HG02870 (cell line): ENCODE results near the gene DYNC1I1.

Source experiments
- ATAC-seq: cut with Tn5 transposase; IDR thresholded peaks from one replicate; pipeline ENCODE4 v1.9.1; 2021; ENCODE audit warnings: mild to moderate bottlenecking, moderate library complexity; ENCODE audit not compliant: unreplicated experiment

DYNC1I1 gene

DNA sequence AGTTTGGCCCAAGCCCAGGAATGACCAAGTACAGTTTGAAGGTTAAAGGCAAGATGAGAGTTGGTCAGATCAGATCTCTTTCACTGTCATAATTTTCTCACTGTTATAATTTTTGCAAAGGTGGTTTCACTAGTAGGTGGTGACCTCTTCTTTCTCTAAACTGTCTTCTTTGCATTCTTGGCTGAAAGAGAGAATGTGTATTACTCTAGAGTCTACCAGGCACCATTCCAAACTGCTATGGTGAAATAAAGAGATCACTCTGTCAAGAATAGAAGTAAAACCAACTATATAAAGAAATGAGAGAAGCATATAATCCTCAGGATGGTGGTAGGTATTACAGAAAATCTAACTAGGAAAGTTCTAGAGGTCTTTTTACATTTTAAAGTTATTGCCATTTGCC is 72.7 kb downstream of the DYNC1I1 start:
- ATAC-seq: no peak

DNA sequence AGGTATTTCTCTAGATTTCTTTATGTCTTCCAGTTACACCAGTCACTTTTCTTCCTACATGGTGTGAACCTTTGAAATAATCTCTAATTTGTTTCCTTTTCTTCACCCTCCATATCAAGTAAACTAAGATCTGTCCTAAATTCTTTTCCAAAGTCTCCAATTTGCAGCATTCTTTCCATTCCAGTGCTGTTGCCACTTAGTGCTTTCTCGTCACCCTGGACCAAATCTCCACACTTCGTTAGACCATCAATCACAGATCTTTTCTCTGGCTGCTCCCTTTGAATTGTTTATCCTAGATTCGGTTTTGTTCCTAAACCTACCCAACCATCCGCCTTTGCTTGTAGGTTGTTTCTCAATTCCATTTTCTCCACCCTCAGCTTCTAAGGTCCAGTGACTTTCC is 74.7 kb downstream of the DYNC1I1 start:
- ATAC-seq: no peak

DNA sequence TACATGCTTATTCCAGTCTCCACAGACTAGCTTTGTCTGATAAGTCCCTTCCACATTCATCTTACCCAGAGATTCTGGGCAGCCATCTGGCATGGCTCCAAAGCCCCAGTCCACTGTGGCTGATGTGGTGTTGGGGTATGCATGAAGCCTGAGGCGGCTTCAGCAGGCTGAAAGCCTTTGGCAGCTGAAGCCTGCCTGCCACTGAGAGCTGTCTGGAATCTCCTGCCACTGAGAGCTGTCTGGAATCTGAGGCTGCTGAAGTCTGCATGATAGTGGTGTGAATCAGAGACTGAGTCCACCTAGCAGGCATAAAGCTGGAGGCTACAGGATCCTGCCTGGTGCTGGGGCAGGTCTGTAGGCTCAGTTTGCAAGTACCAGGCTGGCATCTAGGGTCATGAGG is 87.1 kb downstream of the DYNC1I1 start:
- ATAC-seq: no peak

DNA sequence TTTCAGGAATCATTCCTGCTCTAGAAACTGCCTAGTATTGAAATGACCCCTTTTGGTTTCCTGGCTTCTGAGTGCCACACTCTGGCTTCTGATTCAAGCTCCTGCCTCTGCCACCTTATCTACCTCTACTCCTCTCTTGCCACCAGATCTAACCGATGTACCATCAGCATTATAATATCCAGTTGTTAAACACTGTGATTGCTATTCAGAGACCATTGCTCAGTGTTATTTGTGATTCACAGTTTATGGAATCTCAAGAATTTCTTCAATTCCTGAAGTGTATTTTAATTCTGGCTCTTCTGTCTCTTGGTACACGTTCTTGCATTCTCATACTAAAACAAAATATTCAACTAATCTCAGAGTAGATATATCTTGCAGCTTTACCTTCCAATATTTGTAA is 88.7 kb downstream of the DYNC1I1 start:
- ATAC-seq: no peak

DNA sequence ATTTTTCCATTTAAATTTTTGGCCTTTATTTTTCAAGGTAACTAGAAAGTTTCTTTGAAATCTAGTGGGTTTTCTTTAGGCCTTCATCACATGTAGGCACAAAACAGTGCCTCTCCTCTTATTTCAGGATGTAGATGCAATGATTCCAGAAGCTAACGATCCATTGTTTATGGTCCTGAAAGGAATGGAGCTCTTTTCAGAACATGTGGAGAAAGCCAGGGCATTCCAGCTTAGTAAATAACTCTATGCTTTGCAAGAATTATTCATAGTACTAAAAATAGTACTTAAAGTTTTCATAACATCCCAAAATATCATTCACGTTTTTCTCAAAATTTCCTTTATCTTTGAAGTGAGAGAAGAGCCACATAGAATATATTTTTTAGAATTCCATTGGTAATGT is 91.3 kb downstream of the DYNC1I1 start:
- no peak for ATAC-seq

DNA sequence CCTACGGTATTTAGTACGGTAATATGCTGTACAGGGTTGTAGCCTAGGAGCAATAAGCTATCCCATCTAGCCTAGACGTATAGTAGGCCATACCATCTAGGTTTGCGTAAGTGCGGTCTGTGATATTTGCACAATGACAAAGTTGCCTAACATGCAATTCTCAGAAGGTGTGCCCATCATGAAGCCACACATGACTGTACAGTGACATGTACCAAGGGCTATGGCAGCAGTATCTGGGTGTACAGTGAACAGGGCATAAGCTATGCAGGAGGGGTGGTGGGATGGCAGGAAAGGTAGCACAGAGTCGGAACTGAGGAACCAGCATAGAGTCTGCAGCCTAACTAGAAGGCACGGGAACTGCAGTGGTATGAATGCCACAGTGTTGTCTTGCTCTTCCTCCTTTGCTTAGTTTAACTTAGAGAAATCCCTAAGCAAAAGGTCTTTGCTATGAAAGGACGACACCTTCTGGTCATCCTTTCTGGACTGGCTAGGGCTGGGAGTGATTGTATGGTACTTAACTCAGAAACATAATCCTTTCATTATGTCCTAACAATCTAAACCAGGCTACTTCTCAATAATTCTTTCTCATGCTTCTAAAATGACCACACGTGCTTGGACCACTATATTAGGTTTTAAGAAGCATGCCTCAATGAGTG is 93.5 kb downstream of the DYNC1I1 start:
- ATAC-seq: no peak

DNA sequence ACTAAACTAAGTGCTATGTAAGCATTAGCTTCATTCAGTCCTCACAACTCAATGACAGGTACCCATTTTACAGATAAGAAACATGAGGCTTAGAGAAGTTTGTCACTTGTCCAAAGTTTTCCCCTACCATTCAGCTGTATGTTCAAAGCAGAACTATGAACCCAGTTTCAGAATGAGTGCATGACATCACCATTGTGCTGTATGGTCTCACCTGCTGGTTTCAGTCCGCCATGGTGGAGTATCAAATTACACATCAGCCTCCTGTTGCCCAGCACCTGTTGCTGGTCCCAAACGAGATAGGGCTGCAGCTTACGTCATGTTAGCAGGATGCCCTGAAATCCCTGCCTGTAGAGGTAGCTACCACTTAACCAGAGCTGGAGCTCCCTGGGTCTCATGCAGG is 95.0 kb downstream of the DYNC1I1 start:
- peak; percentile 96 for ATAC-seq

DNA sequence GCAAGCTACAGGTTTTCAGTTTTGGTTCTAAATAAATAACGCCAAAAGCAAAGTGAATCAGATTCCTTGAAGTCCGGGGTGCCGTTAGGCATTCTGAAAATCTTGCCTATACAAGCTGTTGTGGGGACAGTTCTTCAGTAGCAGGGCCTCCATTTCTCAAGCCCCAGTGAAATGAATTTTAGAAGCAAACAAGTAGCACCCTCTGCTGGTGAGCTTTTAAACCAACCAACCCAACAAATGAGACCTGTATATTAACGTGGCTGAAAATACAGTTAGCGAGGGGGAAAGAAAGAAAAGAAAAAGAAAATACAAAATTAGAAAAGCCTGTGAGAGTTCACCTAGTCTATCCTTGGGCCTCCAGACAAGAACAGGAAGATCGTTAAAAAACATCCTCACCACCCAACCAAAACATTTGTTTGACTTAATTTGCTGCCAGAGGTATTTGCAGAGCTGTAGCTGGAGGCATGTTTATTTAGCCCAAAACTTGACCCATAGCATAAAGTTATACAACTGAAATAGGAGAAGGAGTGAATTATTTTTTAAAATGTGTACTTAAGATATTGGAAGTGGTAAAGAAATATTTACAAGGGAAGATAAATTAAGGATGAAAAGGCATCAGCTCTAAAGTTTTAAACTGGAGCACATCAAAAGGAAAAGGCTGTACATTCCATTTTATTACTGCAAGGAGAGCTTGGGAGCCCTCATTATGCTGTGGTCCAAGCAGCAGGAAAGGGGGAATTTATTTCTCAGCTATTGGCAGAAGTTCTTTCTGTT is 98.9 kb downstream of the DYNC1I1 start:
- ATAC-seq: no peak

DNA sequence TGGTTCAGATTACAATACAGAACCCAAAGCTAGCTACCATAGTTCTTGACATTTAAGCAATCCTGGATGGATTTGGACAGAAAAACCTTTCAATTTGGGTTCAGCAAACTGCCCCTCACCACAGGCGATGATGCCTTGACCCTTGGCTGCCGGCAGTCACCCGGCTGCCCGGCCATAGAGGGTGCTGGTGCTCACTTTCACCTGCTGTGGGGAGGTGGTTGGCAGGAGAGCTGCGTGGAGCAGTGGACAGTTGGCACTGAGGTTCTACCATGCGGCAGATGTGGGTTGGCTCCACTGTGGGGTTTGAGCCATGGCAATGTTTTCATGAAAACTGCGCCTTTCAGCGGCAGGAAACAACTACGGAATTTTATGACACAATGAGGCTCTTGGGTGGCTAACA is 99.5 kb downstream of the DYNC1I1 start:
- no peak for ATAC-seq

DNA sequence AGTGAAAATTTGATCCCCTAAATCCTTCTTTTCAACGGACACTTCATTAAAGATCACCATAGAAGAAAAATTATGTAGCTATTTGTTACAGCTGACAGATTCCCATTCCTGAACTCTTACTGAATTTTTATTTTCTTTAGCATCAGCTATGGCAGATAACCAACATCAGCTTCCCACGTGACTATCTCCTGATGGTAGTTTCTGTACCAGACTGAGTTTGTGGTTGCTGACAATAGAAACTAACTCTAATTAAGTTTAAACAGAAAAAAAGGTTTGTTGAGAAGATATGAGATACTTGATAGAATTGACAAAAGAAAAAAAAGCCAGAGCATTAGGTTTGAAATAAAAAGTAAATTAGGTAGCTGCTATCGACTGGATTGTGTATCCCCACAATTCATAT is 101.8 kb downstream of the DYNC1I1 start:
- no peak for ATAC-seq

DNA sequence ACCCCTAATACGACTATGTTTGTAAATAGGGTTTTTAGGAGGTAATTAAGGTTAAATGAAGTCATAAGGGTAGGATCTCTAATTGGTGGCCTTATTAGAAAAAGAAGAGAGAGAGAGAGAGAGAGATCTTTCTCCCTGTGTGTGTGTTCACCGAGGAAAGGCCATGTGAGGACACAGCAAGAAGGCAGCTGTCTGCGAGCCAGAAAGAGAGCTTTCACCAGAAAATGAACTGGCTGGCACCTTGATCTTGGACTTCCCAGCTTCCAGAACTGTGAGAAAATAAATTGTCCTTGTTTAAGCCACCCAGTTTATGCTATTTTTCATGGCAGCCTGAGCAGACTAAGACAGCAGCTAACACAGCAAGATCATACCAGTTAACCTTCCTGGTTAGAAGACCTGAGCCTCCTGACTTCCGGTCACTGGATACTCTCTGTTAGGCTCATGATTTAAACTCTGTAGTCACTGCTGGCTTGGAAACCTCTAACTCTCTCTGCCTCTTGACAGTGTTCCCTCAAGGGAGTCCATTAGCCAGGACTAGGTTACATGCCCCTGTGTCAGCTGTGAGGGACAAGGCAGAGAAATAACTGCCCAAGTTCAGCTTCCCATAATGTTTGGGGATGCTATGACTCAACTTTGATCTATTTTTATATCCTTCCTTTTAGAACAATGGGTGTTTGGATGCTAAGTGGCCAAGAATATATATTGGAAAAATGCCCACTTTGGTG is 102.3 kb downstream of the DYNC1I1 start:
- ATAC-seq: no peak

DNA sequence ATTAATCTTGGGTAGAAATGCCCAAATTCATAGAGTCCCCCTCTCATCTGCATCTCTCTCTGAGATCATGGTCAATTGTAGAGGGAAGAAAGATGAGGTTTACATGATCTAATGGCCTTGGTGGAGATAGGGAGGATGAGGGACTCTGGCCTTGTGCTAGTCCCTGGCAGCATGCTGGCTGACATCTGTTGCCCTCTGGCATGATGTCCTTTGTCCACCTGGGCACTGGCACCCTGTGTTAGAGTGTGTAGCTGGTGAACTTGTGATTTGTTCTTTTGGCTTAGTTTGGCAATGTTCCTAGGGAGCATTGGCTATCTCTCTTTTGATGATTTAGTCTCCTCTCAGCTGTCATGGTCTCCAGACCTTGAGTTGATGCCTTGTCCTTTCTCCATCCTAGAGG is 103.2 kb downstream of the DYNC1I1 start:
- no peak for ATAC-seq

DNA sequence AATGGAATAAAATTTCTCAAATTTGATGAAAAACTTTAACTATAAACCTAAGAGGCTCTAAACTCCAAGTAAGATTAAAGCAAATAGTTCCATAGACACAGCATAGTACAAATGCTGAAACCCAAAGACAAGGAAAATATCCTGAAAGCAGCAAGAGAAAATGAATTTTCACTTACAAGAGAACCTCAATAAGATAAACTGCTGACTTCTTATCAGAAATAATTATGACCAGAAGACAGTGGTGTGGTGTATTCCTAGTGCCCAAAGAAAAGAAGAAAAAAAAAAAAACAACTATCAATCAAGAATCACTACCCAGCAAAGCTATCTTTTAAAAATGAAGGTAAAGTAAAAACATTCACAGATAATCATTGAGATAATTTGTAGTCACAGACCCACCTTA is 106.3 kb downstream of the DYNC1I1 start:
- ATAC-seq: no peak

DNA sequence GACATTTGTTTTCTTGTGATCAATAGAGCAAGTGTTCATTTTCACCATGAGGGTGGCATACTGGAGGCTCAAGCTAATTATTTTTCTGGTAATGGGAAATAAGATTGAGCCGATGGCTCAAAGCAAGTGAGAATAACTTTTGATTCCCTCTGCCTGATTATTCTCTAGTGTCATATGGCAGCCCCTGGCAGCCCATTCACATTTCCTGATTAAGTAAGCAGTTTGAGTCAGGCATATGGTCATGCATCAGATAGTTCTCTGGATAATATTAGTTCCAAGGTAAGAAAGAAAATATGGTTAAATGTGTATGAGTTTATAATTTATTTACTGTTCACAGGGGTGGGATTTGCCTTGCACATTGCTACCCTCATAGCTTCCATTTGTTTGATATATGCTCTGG is 109.2 kb downstream of the DYNC1I1 start:
- ATAC-seq: no peak

DNA sequence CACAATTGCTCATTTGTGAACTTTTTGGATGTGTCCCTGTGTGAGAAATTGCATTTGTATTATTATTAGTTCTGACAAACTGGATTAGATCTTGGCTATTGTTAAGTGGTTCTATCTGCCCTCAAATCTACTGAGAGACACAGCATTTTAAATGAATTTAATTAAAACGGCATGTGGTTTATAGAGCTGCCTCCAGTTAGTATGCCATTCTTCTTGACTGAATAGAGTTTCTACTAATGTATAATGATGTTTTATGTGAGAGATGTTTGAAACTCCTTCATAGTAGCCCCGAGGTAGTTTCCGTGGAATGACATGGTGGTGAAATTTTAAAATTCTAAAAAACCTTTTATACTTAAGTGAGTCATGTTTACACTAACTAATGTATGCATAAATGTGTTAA is 110.9 kb downstream of the DYNC1I1 start:
- ATAC-seq: no peak

DNA sequence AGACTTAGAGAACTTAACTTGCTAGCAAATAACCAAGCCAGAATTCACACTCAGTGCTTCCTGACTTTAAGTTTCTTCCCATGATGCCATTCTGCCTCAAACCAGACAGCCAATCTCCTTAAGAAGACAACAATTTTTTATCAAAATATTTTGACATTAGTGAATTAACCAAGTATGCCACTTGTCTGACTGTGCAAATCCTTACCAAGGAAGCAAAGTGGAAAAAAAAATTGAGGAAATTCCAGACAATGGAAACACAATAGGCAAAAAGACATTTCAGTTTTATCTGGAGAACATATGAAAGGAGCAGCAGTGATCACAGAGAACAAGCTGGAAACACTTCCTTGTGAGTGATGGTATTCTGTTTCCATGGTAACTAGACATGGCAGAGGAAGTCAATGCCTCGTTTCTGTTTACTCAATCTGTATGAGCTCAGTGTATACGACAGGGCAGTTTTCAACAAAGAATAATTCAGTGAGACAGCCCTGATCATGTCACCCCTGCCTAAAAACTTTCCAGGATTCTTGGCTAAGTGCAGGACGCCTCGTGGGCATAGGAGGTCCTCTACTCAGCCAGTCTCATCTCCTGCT is 114.2 kb downstream of the DYNC1I1 start:
- ATAC-seq: no peak

DNA sequence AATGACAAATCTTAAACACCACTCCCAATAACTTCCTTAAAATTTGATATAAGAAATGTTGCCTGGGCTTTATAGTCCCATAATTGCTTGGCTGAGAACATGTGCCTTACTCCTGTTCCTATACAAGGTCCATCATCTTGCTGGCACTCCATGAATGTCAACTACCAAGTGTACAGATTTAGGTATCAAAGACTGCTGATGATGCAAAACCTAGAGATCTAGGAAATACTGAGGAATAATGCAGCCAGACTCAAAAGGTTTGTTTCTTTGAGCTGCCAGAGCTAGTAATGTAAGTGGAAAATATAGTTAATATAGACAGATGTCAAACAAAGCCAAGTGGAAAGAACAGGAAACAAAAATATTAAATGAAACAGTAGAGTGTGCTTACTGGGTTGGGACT is 121.1 kb downstream of the DYNC1I1 start:
- ATAC-seq: no peak

DNA sequence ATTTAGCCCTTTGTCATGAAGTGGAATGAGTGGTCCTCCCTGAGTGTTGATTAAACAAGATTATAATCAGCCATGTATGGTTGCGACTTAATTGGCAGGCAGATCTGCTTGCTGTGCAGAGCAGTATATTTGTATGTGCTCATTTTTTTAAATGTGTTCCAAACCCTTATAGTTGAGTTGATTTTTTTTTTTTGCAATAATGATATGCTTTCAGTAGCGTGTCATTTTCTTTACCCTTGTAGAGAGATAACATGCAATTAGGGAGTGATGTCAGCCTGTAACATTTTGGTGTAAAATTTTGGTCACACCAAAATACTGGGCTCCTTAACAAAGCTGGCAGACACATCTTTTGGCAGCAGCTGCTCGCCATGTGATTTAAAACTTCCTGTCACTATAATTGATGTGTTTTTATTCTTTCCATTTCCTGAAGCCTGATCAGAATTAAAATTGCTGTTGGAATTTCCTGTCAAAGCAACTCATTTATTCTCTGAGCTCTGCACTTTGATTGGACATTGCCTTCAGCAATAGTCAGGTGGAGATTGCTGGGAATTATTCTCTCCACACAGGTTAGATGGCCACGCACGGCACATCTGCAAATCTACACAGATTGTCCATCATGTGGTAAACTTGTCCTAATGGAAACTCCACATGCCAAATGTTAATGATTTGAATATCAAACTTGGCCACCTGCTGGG is 125.3 kb downstream of the DYNC1I1 start:
- no peak for ATAC-seq

DNA sequence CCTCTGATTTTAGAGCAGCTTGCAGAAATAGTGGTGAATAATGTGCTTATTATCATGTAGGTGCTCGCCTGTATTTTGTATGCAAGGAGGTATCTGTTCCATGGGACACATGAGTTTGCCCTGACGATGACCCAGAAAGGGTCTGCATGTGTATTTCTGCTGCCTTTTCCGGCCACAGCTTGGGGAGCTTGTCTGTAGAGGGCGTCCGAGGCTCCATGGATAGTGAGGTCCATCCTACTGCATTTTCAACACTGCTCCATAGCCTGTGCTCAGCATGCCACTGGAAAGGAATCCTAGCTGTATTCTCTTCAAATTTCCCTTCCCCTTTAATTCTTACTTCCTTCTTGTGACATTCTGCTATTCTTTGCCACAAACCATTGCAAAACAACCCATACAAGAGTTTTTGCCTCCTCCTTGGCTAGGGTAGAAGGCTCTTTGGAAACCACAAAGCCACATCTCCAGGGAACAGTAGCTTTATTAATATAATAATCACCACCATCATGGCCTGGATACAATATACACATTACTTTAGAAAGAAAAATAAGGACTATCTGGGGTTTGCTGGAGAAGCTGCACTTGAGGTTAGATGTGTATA is 127.7 kb downstream of the DYNC1I1 start:
- ATAC-seq: no peak

DNA sequence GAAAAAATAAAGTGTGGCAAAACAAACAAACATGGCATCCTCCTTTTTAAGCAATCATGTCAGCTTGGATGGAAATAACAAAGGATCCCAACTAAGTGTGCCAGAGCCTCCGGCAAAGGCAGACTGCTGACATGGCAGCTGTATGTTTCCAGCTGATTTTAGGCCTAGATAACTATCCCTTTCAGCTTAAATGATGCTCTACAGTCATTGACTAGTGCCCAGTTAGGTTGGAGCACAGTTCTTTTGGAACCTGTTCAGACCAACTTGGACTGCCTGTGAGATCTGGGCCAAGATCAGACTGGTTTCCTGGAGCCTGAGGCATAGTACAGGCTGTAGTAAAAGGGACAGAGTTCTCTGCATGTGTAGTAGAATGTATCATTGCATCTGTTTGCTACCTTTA is 128.7 kb downstream of the DYNC1I1 start:
- no peak for ATAC-seq

DNA sequence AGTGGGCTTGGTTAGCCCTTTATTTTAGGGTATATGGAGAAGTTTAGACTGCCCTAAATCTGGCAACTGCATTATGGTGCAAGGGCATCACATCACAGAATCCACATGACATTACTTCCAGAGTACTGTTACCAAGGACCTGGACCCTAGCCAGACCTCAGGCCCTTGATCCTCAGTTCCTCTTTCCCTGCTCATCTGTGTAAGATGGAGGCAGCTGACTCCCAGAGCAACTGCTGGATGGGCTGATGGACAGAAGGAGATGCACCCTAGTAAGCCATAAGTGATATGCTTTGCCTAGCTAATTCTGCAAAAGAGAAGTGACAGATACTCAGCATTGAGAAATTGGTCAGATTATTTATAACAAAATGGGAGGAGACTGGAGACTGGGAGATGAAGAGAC is 131.7 kb downstream of the DYNC1I1 start:
- ATAC-seq: no peak
